H1 (cell line): ENCODE data around the gene FKBP8. TPM values are rescaled to one million over a fixed set of nuclear protein-coding genes. Genes with fewer than 3 reads are reported as not detected.

Experiments used
- FOSL1 ChIP-seq: IDR thresholded peaks from 2 replicates; pipeline ENCODE4 v1.6.1; 2011; ENCODE audit warnings: mild to moderate bottlenecking, low read depth, low read length, moderate library complexity; ENCODE audit not compliant: insufficient read depth
- RNF2 ChIP-seq: fragments of 200-900, 300-1000 bp; sonication (generic); IDR thresholded peaks from 2 replicates; pipeline ENCODE4 v1.7.1; 2016; ENCODE audit warnings: borderline replicate concordance, low read depth, mild to moderate bottlenecking, antibody characterized with exemption, low read length; ENCODE audit not compliant: poor library complexity, severe bottlenecking; ENCODE audit errors: missing control alignments
- TCF12 ChIP-seq: IDR thresholded peaks from 2 replicates; pipeline ENCODE4 v1.6.1; 2011; ENCODE audit warnings: low read depth, mild to moderate bottlenecking, low read length
- polyA plus RNA-seq, 7 experiments: library from polyadenylated mRNA; depleted of rRNA in 3 of 7; stranded (reverse) in 5 of 7; unstranded in 2 of 7; fragments of >200 nt in 5 of 7; fragments of 200-250 nt in 2 of 7; gene quantifications; 1 replicate in 5 of 7; 2 replicates in 1 of 7; 4 replicates in 1 of 7; pipeline versions ENCODE4 v1.2.1 to v1.2.3, GENCODE V29; 2011 to 2013; ENCODE audit warnings: missing spikeins in 2 of 7, mixed read lengths in 2 of 7
- total RNA-seq: library from RNA; stranded (reverse); fragmentation: NEBNext Ultra II Directional; extraction: Animal tissue kit (Norgen Biotek cat#: 25700); gene quantifications from 2 replicates; pipeline ENCODE4 v1.2.1, GENCODE V29; 2021
- TF ChIP-seq, protein P1 (sequence below): IDR thresholded peaks from 2 replicates; pipeline ENCODE4 v1.6.1; 2011; ENCODE audit warnings: low read length, improper control_type of control experiment

The FKBP8 gene
- total and polyA plus RNA-seq, 2 of the 8 experiments (the other 6 are each of a cell fraction or from before 2014, with no cell fraction given) = 264 to 309 TPM

DNA sequence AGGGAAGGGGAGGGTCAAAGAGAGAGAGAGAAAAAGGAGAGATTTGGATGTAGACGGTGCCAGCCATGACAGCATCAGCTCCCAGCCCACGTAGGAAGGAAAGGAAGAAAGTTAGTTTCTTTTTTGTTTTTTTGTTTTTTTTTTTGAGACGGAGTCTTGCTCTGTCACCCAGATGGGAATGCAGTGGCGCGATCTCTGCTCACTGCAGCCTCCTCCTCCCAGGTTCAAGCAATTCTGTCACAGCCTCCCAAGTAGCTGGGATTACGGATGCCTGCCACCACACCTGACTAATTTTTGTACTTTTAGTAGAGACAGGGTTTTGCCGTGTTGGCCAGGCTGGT, 49.1 kb downstream of the FKBP8 start (continued):
- TF ChIP-seq FOSL1 = no peak
- TF ChIP-seq TCF12 = no peak
- TF ChIP-seq RNF2 = no peak
- TF ChIP-seq, protein P1, sequence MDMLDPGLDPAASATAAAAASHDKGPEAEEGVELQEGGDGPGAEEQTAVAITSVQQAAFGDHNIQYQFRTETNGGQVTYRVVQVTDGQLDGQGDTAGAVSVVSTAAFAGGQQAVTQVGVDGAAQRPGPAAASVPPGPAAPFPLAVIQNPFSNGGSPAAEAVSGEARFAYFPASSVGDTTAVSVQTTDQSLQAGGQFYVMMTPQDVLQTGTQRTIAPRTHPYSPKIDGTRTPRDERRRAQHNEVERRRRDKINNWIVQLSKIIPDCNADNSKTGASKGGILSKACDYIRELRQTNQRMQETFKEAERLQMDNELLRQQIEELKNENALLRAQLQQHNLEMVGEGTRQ = no peak
- TF ChIP-seq, all 59 proteins: peak for 0
